SJSA1 (cell line): ENCODE results near the gene RREB1. TPM values are rescaled to one million over a fixed set of nuclear protein-coding genes. Genes with fewer than 3 reads are reported as not detected.
A peak's percentile ranks its signal among the peaks of the same experiment; 100 is the strongest.

Experiments
- DNase-seq, 2 experiments: peaks; one replicate each; pipeline ENCODE4 v3.0.0-alpha.2; 2015 to 2020; ENCODE audit warnings: low spot score in 2 of 2, low read depth in 1 of 2
- H3K27ac ChIP-seq: fragments of 250-450 bp; sonication (Bioruptor Pico); 2 replicates; pipeline ENCODE4 v1.5.1; 2020; ENCODE audit warnings: mild to moderate bottlenecking, moderate library complexity
- H3K27me3 ChIP-seq: fragments of 250-450 bp; sonication (Bioruptor Pico); replicated peaks from 2 replicates; pipeline ENCODE4 v1.5.1; 2020; ENCODE audit warnings: mild to moderate bottlenecking, moderate library complexity
- H3K36me3 ChIP-seq: fragments of 250-450 bp; sonication (Bioruptor Pico); 2 replicates; pipeline ENCODE4 v1.5.1; 2020; ENCODE audit warnings: mild to moderate bottlenecking
- H3K4me1 ChIP-seq: fragments of 250-450 bp; sonication (Bioruptor Pico); replicated peaks from 2 replicates; pipeline ENCODE4 v1.6.1; 2021; ENCODE audit warnings: mild to moderate bottlenecking
- H3K4me3 ChIP-seq: fragments of 250-450 bp; sonication (Bioruptor Pico); 2 replicates; pipeline ENCODE4 v1.5.1; 2020; ENCODE audit warnings: mild to moderate bottlenecking
- H3K9me3 ChIP-seq: fragments of 250-450 bp; sonication (Bioruptor Pico); replicated peaks from 2 replicates; pipeline ENCODE4 v1.5.1; 2020; ENCODE audit warnings: mild to moderate bottlenecking
- total RNA-seq: library from RNA; depleted of rRNA; stranded (reverse); fragments of >200 nt; shearing (Covaris generic); gene quantifications from 2 replicates; pipeline ENCODE4 v1.2.3, GENCODE V29; 2014; rRNA removed

Gene RREB1
- 7.1 and 16.9 TPM in 2 replicates for total RNA-seq

GRCh38 chr6:7107578-7108195 lies at the start of gene RREB1:
Gene RREB1 (plus strand): TSS chr6:7107961. CDS start chr6:7181912, 73,951 bp downstream.
- peak within 1 kb of the TSS; percentile 87 for H3K4me3 ChIP-seq
- peaks cover 12% of the 10 kb centered on the region for H3K36me3 ChIP-seq
- H3K27ac ChIP-seq = peak within 1 kb of the TSS; percentile 69
- H3K9me3 ChIP-seq = no peaks in the 10 kb centered on the region
- H3K4me1 ChIP-seq = peaks cover 17% of the 10 kb centered on the region
- no peaks in the 10 kb centered on the region for H3K27me3 ChIP-seq
- DNase-seq = peak; percentile 22 to 59

- Histone ChIP-seq H3K36me3 (no peaks in the 10 kb centered on the region), H3K4me3 (no peak overlapping the region), H3K27me3 (no peaks in the 10 kb centered on the region), H3K27ac (peak overlapping the region; percentile 38), H3K4me1 (peaks cover 13% of the 10 kb centered on the region), H3K9me3 (no peaks in the 10 kb centered on the region)
- peak; percentile 72 to 83 for DNase-seq
These were observed 49.4 kb upstream of the RREB1 start for GRCh38 chr6:7058250-7058923.

- H3K27ac ChIP-seq = no peak overlapping the region
- no peak for DNase-seq
- H3K27me3 ChIP-seq = no peaks in the 10 kb centered on the region
- no peaks in the 10 kb centered on the region for H3K36me3 ChIP-seq
- no peak overlapping the region for H3K4me3 ChIP-seq
- no peaks in the 10 kb centered on the region for H3K9me3 ChIP-seq
- peaks cover 13% of the 10 kb centered on the region for H3K4me1 ChIP-seq
These were observed 46.8 kb upstream of the RREB1 start for GRCh38 chr6:7060769-7061516.

- Histone ChIP-seq H3K27me3 (no peaks in the 10 kb centered on the region), H3K9me3 (no peaks in the 10 kb centered on the region), H3K4me1 (peaks cover 13% of the 10 kb centered on the region), H3K4me3 (no peak overlapping the region), H3K27ac (no peak overlapping the region), H3K36me3 (no peaks in the 10 kb centered on the region)
- DNase-seq = no peak
These were observed 45.2 kb upstream of the RREB1 start for GRCh38 chr6:7062451-7063162.

- no peak for DNase-seq
- H3K9me3 ChIP-seq = no peaks in the 10 kb centered on the region
- no peak overlapping the region for H3K27ac ChIP-seq
- no peak overlapping the region for H3K4me3 ChIP-seq
- H3K27me3 ChIP-seq = no peaks in the 10 kb centered on the region
- no peaks in the 10 kb centered on the region for H3K4me1 ChIP-seq
- H3K36me3 ChIP-seq = no peaks in the 10 kb centered on the region
These were observed 40.5 kb upstream of the RREB1 start for GRCh38 chr6:7067305-7067704.

- no peak overlapping the region for H3K4me3 ChIP-seq
- DNase-seq = no peak
These were observed 36.4 kb upstream of the RREB1 start for GRCh38 chr6:7071405-7071804.

GRCh38 chr6:7073082-7073820 lies 34.5 kb upstream of the RREB1 start:
- Histone ChIP-seq H3K4me1 (no peaks in the 10 kb centered on the region), H3K9me3 (no peaks in the 10 kb centered on the region)

More at GRCh38 chr6:7071405-7071804, 36.4 kb upstream of the RREB1 start:
- Histone ChIP-seq H3K4me1 (no peaks in the 10 kb centered on the region), H3K27me3 (no peaks in the 10 kb centered on the region), H3K27ac (no peak overlapping the region), H3K9me3 (no peaks in the 10 kb centered on the region), H3K36me3 (no peaks in the 10 kb centered on the region)

GRCh38 chr6:7073821-7074525 lies 33.8 kb upstream of the RREB1 start:
- no peaks in the 10 kb centered on the region for H3K4me1 ChIP-seq
- no peak overlapping the region for H3K4me3 ChIP-seq
- H3K27ac ChIP-seq = no peak overlapping the region
- no peak for DNase-seq
- no peaks in the 10 kb centered on the region for H3K9me3 ChIP-seq
- H3K36me3 ChIP-seq = no peaks in the 10 kb centered on the region
- no peaks in the 10 kb centered on the region for H3K27me3 ChIP-seq

More at GRCh38 chr6:7073082-7073820, 34.5 kb upstream of the RREB1 start:
- Histone ChIP-seq H3K27ac (no peak overlapping the region), H3K4me3 (no peak overlapping the region), H3K36me3 (no peaks in the 10 kb centered on the region), H3K27me3 (no peaks in the 10 kb centered on the region)
- no peak for DNase-seq

- Histone ChIP-seq H3K4me3 (no peak overlapping the region), H3K4me1 (no peaks in the 10 kb centered on the region), H3K36me3 (no peaks in the 10 kb centered on the region), H3K9me3 (no peaks in the 10 kb centered on the region), H3K27me3 (no peaks in the 10 kb centered on the region), H3K27ac (no peak overlapping the region)
- no peak for DNase-seq
These were observed 32.9 kb upstream of the RREB1 start for GRCh38 chr6:7074870-7075269.

- Histone ChIP-seq H3K36me3 (no peaks in the 10 kb centered on the region), H3K4me3 (no peak overlapping the region), H3K4me1 (no peaks in the 10 kb centered on the region), H3K27me3 (no peaks in the 10 kb centered on the region), H3K27ac (no peak overlapping the region), H3K9me3 (no peaks in the 10 kb centered on the region)
- DNase-seq = no peak
These were observed 32.3 kb upstream of the RREB1 start for GRCh38 chr6:7075341-7076000.

- Histone ChIP-seq H3K4me3 (no peak overlapping the region), H3K27me3 (no peaks in the 10 kb centered on the region), H3K27ac (no peak overlapping the region), H3K4me1 (no peaks in the 10 kb centered on the region), H3K36me3 (no peaks in the 10 kb centered on the region), H3K9me3 (no peaks in the 10 kb centered on the region)
- DNase-seq = no peak
These were observed 29.9 kb upstream of the RREB1 start for GRCh38 chr6:7077856-7078255.

GRCh38 chr6:7078856-7079255 lies 28.9 kb upstream of the RREB1 start:
- no peak overlapping the region for H3K4me3 ChIP-seq
- H3K27me3 ChIP-seq = no peaks in the 10 kb centered on the region
- no peaks in the 10 kb centered on the region for H3K36me3 ChIP-seq
- no peak overlapping the region for H3K27ac ChIP-seq
- H3K9me3 ChIP-seq = no peaks in the 10 kb centered on the region
- no peaks in the 10 kb centered on the region for H3K4me1 ChIP-seq
- no peak for DNase-seq
